ENCODE data around the gene LIN9.

LIN9 gene

GRCh38 chr1:226337276-226337875 is 28.4 kb upstream of the LIN9 start:
- Histone ChIP-seq H2AFZ (ENCODE audit: low read depth, low read length) (peak overlapping the region; percentile 43), H3K27ac (ENCODE audit: low read length) (no peak overlapping the region), H3K4me3 (ENCODE audit: low read length) (no peak overlapping the region), H3K4me1 (ENCODE audit: low read length) (peaks cover 15% of the 10 kb centered on the region), H3K9me3 (ENCODE audit: insufficient read depth, low read length) (no peaks in the 10 kb centered on the region), H4K20me1 (ENCODE audit: insufficient read depth, low read length) (no peaks in the 10 kb centered on the region), H3K4me2 (ENCODE audit: low read length) (peak overlapping the region; percentile 19; the same call in 1 of the 2 replicates), H3K9ac (ENCODE audit: low read length) (no peak overlapping the region), H3K36me3 (replicated peaks; ENCODE audit: low read depth, low read length) (no peaks in the 10 kb centered on the region), H3K79me2 (ENCODE audit: low read length) (no peaks in the 10 kb centered on the region), H3K27me3 (ENCODE audit: low read depth, low read length) (no peaks in the 10 kb centered on the region)
- TF ChIP-seq CTCF (IDR thresholded peaks at IDR 0.05; ENCODE audit: low read depth, low read length) (no peak), EZH2phosphoT487 (IDR thresholded peaks at IDR 0.05; ENCODE audit: low read depth) (no peak)

GRCh38 chr1:226335661-226336060 is 26.7 kb upstream of the LIN9 start:
- H4K20me1 ChIP-seq (ENCODE audit: insufficient read depth, low read length), result no peaks in the 10 kb centered on the region
- H3K27me3 ChIP-seq (ENCODE audit: low read depth, low read length), result no peaks in the 10 kb centered on the region
- TF ChIP-seq CTCF (IDR thresholded peaks at IDR 0.05; ENCODE audit: low read depth, low read length) (no peak), EZH2phosphoT487 (IDR thresholded peaks at IDR 0.05; ENCODE audit: low read depth) (no peak)
- no peaks in the 10 kb centered on the region for H3K79me2 ChIP-seq (ENCODE audit: low read length)
- H3K4me1 ChIP-seq (ENCODE audit: low read length), result peaks cover 15% of the 10 kb centered on the region
- H3K27ac ChIP-seq (ENCODE audit: low read length), result no peak overlapping the region
- H3K9ac ChIP-seq (ENCODE audit: low read length), result no peak overlapping the region
- no peaks in the 10 kb centered on the region for H3K9me3 ChIP-seq (ENCODE audit: insufficient read depth, low read length)
- no peak overlapping the region for H2AFZ ChIP-seq (ENCODE audit: low read depth, low read length)
- no peak overlapping the region for H3K4me3 ChIP-seq (ENCODE audit: low read length)
- no peak overlapping the region for H3K4me2 ChIP-seq (ENCODE audit: low read length)
- H3K36me3 ChIP-seq (replicated peaks; ENCODE audit: low read depth, low read length), result no peaks in the 10 kb centered on the region

- Histone ChIP-seq H3K4me1 (ENCODE audit: low read length) (peaks cover 15% of the 10 kb centered on the region), H3K27me3 (ENCODE audit: low read depth, low read length) (no peaks in the 10 kb centered on the region), H3K4me3 (ENCODE audit: low read length) (peak overlapping the region; percentile 74), H2AFZ (ENCODE audit: low read depth, low read length) (peak overlapping the region; percentile 95), H3K4me2 (ENCODE audit: low read length) (peak overlapping the region; percentile 84), H3K9me3 (ENCODE audit: insufficient read depth, low read length) (no peaks in the 10 kb centered on the region), H3K9ac (ENCODE audit: low read length) (peak overlapping the region; percentile 63), H3K79me2 (ENCODE audit: low read length) (no peaks in the 10 kb centered on the region), H4K20me1 (ENCODE audit: insufficient read depth, low read length) (no peaks in the 10 kb centered on the region), H3K36me3 (replicated peaks; ENCODE audit: low read depth, low read length) (no peaks in the 10 kb centered on the region), H3K27ac (ENCODE audit: low read length) (no peak overlapping the region)
- TF ChIP-seq EZH2phosphoT487 (IDR thresholded peaks at IDR 0.05; ENCODE audit: low read depth) (no peak), CTCF (IDR thresholded peaks at IDR 0.05; ENCODE audit: low read depth, low read length) (no peak)
These were observed 24.0 kb upstream of the LIN9 start for GRCh38 chr1:226332947-226333346.

GRCh38 chr1:226329237-226329636 is 20.3 kb upstream of the LIN9 start:
- TF ChIP-seq CTCF (IDR thresholded peaks at IDR 0.05; ENCODE audit: low read depth, low read length), result no peak
- TF ChIP-seq EZH2phosphoT487 (IDR thresholded peaks at IDR 0.05; ENCODE audit: low read depth), result no peak

More at GRCh38 chr1:226329237-226329636, 20.3 kb upstream of the LIN9 start:
- H3K36me3 ChIP-seq (replicated peaks; ENCODE audit: low read depth, low read length), result no peaks in the 10 kb centered on the region
- no peaks in the 10 kb centered on the region for H3K79me2 ChIP-seq (ENCODE audit: low read length)
- H3K4me3 ChIP-seq (ENCODE audit: low read length), result no peak overlapping the region
- no peak overlapping the region for H3K9ac ChIP-seq (ENCODE audit: low read length)
- H3K9me3 ChIP-seq (ENCODE audit: insufficient read depth, low read length), result no peaks in the 10 kb centered on the region
- peaks cover 7% of the 10 kb centered on the region for H3K4me1 ChIP-seq (ENCODE audit: low read length)
- H4K20me1 ChIP-seq (ENCODE audit: insufficient read depth, low read length), result no peaks in the 10 kb centered on the region
- H3K27ac ChIP-seq (ENCODE audit: low read length), result no peak overlapping the region
- H2AFZ ChIP-seq (ENCODE audit: low read depth, low read length), result no peak overlapping the region
- H3K27me3 ChIP-seq (ENCODE audit: low read depth, low read length), result no peaks in the 10 kb centered on the region
- no peak overlapping the region for H3K4me2 ChIP-seq (ENCODE audit: low read length)
